ENCODE measurements around the gene SCAMP1.

Gene SCAMP1

GRCh38 chr5:78514427-78515330 lies 154.3 kb downstream of the SCAMP1 start:
- no peak for DNase-seq

GRCh38 chr5:78515670-78516069 lies 155.3 kb downstream of the SCAMP1 start:
- DNase-seq = no peak

GRCh38 chr5:78518365-78519197 lies 158.2 kb downstream of the SCAMP1 start:
- no peak for DNase-seq

GRCh38 chr5:78519198-78519941 lies 159.0 kb downstream of the SCAMP1 start:
- DNase-seq = no peak

- peak in 1 of 3 experiments; percentile 16 for DNase-seq
These were observed 161.0 kb downstream of the SCAMP1 start for GRCh38 chr5:78521455-78521854.

- no peak for DNase-seq
These were observed 162.3 kb downstream of the SCAMP1 start for GRCh38 chr5:78522476-78523260.

GRCh38 chr5:78523314-78524193 lies 163.1 kb downstream of the SCAMP1 start:
- DNase-seq = no peak

GRCh38 chr5:78526049-78526525 lies 165.7 kb downstream of the SCAMP1 start:
- DNase-seq = no peak

- no peak for DNase-seq
These were observed 166.8 kb downstream of the SCAMP1 start for GRCh38 chr5:78527054-78527859.

- no peak for DNase-seq
These were observed 167.5 kb downstream of the SCAMP1 start for GRCh38 chr5:78527925-78528324.
